Natural killer cell treated with Interleukin-12 subunit alpha and Interleukin-12 subunit beta and Interleukin-15 and Interleukin-18, amount 100 ng/mL, for 72 hours (primary cell): Measurements from ENCODE around the gene TP53INP2. TPM values are rescaled to one million over a fixed set of nuclear protein-coding genes. Genes with fewer than 3 reads are reported as not detected.

Experiments
- ATAC-seq, 2 donors: fragments of 150-1000 bp; cut with Tn5 transposase in 1 of 2; sonication (Bioruptor Pico), chemical (Tn5 transposase) in 1 of 2; 2 replicates each; pipeline ENCODE4 v1.10.0; 2021
- DNase-seq: peaks from one replicate; pipeline ENCODE4 v3.0.0; 2022; ENCODE audit warnings: low spot score
- H3K27ac Mint-ChIP-seq, 2 donors: 1 replicate in 1 of 2; 2 replicates in 1 of 2; pipeline ENCODE4 v1.8.0; 2022; ENCODE audit warnings: mixed read lengths in 2 of 2, mild to moderate bottlenecking in 1 of 2, moderate library complexity in 1 of 2
- H3K27me3 Mint-ChIP-seq, 2 donors: 1 replicate in 1 of 2; 2 replicates in 1 of 2; pipeline ENCODE4 v1.8.0; 2022; ENCODE audit warnings: mixed read lengths in 2 of 2
- H3K36me3 Mint-ChIP-seq: one replicate; pipeline ENCODE4 v1.8.0; 2022; ENCODE audit warnings: mixed read lengths
- H3K4me1 Mint-ChIP-seq, 2 donors: 1 replicate in 1 of 2; 2 replicates in 1 of 2; pipeline ENCODE4 v1.8.0; 2022; ENCODE audit warnings: low read depth in 2 of 2, mixed read lengths in 2 of 2, mild to moderate bottlenecking in 1 of 2
- H3K4me3 Mint-ChIP-seq: one replicate; pipeline ENCODE4 v1.8.0; 2022; ENCODE audit warnings: mixed read lengths
- H3K9me3 Mint-ChIP-seq: 2 replicates; pipeline ENCODE4 v1.8.0; 2022; ENCODE audit warnings: mixed read lengths
- total RNA-seq, 2 donors: library from RNA; stranded (reverse); gene quantifications; one replicate each; pipeline ENCODE4 v1.2.3, GENCODE V29; 2022

Gene TP53INP2
- total RNA-seq, 2 donors from 2014 or later = 3.0 to 4.3 TPM

DNA sequence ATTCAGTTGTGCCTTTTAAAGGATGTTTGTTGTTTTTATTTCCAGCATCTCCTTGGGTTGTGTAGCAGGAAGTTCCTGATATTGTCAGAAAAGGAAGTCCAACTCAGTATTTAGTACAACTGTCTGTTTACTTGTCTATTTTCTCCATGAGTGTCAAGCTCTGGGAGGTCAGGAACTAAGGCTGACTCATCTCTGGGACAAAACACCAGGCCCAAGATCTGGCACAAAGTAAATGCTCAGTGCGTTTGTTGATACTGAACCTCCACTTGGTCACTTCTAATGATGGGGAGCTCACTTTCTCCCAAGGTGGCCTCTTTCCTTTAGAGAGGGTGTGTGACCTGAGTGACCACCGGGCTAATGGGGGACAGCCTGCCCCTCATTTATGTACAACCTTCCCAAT lies 14.7 kb upstream of the TP53INP2 start:
- Mint-ChIP-seq H3K4me1 (no peaks in the 10 kb centered on the region), H3K36me3 (no peaks in the 10 kb centered on the region), H3K9me3 (no peaks in the 10 kb centered on the region), H3K27ac (no peak overlapping the region), H3K4me3 (no peak overlapping the region), H3K27me3 (peaks cover 0 to 4% of the 10 kb centered on the region in 2 donors)
- DNase-seq (no peak), ATAC-seq (no peak)

DNA sequence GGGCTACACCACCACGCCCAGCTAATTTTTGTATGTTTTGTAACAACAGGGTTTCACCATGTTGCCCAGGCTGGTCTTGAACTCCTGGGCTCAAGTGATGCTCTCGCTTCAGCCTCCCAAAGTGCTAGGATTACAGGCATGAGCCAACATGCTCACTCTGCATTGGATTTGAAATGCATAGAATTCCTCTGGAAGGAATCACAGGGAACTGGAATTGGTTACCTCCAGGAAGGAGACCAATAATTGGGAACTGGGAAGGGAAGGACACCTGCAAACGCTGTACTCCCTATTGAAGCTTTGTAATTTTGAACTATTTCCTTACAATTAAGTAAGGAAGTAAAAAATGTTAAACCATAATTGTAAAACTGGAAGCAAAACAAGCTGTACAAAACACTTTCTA lies 12.3 kb upstream of the TP53INP2 start:
- H3K4me3 Mint-ChIP-seq = no peak overlapping the region
- ATAC-seq (no peak), DNase-seq (no peak)
- H3K36me3 Mint-ChIP-seq = no peaks in the 10 kb centered on the region
- H3K27me3 Mint-ChIP-seq = peaks cover 6% of the 10 kb centered on the region in 2 donors
- peaks cover 0 to 2% of the 10 kb centered on the region in 2 donors for H3K4me1 Mint-ChIP-seq
- no peak overlapping the region for H3K27ac Mint-ChIP-seq
- no peaks in the 10 kb centered on the region for H3K9me3 Mint-ChIP-seq

DNA sequence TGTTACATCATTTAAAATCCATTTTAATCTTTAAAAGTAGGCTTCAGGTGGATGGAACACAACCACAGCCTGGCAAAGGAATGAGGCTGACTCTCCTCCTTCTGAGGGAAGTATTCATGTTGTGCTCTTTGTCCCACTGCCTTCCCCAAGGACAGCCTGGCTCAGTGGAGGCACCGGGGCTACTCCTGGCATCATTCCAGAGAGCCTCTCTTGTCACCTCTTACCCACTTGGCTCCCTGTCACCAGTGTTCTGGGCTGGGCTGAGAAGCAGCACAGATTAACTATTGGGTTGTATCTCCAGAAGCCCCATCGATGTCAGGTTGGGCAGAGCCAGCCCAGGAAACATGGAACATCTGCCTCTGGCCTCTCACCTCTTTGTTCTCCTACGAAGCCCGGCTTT lies 10.7 kb upstream of the TP53INP2 start:
- Mint-ChIP-seq H3K27me3 (peaks cover 6% of the 10 kb centered on the region in 2 donors), H3K4me1 (peaks cover 0 to 2% of the 10 kb centered on the region in 2 donors), H3K27ac (no peak overlapping the region), H3K36me3 (no peaks in the 10 kb centered on the region), H3K9me3 (no peaks in the 10 kb centered on the region), H3K4me3 (no peak overlapping the region)
- ATAC-seq = no peak
- no peak for DNase-seq

DNA sequence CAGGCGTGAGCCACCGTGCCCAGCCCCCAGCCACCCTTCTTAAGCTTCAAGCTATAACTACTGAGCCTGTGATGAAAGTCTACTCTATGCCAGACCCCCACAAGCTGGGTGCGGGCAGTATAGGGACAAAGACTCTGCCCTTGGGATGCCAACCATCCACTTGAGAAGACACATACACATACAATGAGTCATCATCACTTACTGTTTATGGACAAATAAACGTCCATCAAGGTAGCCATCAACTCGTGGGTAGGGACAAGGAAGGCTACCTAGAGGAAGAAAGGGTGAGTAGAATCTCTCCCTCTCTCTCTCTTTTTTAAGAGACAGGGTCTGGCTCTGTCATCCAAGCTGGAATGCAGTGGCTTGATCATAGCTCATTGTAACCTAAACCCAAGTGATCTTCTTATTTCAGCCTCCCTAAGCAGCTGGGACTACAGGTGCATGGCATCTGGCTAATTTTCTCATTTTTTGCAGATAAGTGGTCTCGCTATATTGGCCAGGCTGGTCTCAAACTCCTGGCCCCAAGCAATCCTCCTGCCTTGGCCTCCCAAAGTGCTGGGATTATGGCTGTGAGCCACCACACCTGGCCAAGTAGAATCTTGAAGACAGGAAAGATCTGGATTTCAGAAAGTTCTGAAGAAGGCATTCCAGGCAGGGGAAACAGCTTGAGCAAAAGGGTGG lies 2.6 kb upstream of the TP53INP2 start:
- Mint-ChIP-seq H3K9me3 (no peaks in the 10 kb centered on the region), H3K36me3 (no peaks in the 10 kb centered on the region), H3K27ac (no peak overlapping the region), H3K4me1 (peaks cover 18 to 23% of the 10 kb centered on the region in 2 donors), H3K27me3 (peaks cover 0 to 7% of the 10 kb centered on the region in 2 donors), H3K4me3 (peak overlapping the region; percentile 8)
- ATAC-seq (no peak), DNase-seq (no peak)

DNA sequence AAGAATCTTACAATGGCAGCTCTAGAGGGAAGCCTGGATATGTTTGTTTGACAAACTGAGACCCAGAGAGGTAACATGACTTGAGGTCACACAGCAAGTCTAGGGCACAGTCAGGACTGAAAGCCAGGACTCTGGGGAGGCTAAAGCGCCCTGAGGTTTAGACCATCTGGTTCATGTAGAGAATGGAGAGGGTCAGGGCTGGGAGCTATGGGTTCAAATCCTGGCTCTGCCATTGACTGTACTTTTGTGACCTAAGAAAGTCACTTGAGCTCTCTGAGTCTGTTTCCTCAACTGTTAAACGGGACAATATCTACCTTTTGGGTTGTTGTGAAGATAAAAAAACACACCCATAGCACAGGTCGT lies 1.1 kb upstream of the TP53INP2 start:
- DNase-seq = no peak
- H3K27me3 Mint-ChIP-seq = peaks cover 0 to 7% of the 10 kb centered on the region in 2 donors
- peaks cover 22 to 27% of the 10 kb centered on the region in 2 donors for H3K4me1 Mint-ChIP-seq
- H3K9me3 Mint-ChIP-seq = no peaks in the 10 kb centered on the region
- H3K36me3 Mint-ChIP-seq = no peaks in the 10 kb centered on the region
- no peak for ATAC-seq
- H3K4me3 Mint-ChIP-seq = peak overlapping the region; percentile 97
- peak overlapping the region; percentile 72 to 95 for H3K27ac Mint-ChIP-seq

DNA sequence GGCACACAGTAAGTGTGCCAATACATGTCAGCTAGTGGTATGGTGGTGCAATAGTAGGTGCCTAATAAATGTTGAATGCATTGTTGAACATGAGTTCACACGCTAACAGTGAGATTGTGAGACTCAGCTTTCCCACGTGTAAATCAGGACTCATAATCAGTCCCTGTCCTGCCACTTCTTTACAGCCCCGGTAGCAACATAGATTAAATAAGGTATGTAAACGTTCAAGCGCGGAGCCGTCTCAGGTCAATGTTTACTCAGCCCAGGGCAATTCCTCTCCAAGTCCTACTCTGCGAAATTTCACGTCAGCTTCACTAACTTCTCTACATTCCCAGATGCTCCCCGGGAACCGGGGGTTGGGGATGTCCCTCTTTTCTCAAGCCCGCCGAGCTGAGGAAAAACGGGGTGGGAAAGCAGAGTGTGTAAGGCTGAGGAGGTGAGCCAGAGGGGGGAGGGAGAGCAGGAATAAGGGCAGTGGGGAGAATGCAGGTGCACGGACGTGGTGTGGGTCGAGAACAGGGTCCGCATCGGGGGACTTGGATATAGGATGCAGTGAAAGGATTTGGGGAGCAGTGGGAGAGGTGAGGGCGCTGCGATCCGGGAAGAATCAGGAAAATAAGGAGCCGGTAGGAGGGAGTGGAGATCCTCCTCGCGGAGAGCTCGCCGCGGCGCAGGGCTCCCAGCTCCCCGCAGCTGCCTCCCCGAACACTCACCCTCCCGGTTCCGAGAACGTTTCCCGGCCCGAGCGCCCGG lies 544 bp upstream of the TP53INP2 start:
- DNase-seq = no peak
- peaks cover 0 to 7% of the 10 kb centered on the region in 2 donors for H3K27me3 Mint-ChIP-seq
- no peak for ATAC-seq

DNA sequence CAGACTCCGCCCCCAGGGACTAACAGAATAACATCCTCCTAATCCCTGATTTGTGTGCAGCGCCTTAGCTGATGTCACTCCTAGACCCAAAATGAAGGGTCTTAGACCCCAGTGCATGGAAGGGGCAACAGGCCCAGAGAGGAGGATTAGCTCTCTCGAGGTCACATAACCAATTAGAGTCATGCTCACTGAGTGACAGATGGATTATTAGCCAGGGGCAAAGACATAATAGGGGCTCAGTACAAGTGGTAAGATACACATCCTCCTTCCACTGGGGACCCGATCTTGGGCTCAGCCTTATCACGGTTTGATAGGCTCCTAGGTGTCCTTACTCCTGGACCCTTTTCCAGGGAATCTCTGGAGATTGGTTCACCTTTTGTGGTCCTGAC lies 858 bp downstream of the TP53INP2 start:
- Mint-ChIP-seq H3K36me3 (no peaks in the 10 kb centered on the region), H3K4me3 (peak overlapping the region; percentile 86), H3K27ac (peak overlapping the region; percentile 72 to 89), H3K27me3 (peaks cover 0 to 7% of the 10 kb centered on the region in 2 donors), H3K4me1 (peaks cover 31 to 33% of the 10 kb centered on the region in 2 donors), H3K9me3 (no peaks in the 10 kb centered on the region)
- DNase-seq (no peak), ATAC-seq (no peak)

More for the DNA sequence above, 544 bp upstream of the TP53INP2 start:
- Mint-ChIP-seq H3K36me3 (no peaks in the 10 kb centered on the region), H3K4me1 (peaks cover 28 to 31% of the 10 kb centered on the region in 2 donors), H3K27ac (peak overlapping the region; percentile 72 to 95), H3K9me3 (no peaks in the 10 kb centered on the region), H3K4me3 (peak overlapping the region; percentile 97)

DNA sequence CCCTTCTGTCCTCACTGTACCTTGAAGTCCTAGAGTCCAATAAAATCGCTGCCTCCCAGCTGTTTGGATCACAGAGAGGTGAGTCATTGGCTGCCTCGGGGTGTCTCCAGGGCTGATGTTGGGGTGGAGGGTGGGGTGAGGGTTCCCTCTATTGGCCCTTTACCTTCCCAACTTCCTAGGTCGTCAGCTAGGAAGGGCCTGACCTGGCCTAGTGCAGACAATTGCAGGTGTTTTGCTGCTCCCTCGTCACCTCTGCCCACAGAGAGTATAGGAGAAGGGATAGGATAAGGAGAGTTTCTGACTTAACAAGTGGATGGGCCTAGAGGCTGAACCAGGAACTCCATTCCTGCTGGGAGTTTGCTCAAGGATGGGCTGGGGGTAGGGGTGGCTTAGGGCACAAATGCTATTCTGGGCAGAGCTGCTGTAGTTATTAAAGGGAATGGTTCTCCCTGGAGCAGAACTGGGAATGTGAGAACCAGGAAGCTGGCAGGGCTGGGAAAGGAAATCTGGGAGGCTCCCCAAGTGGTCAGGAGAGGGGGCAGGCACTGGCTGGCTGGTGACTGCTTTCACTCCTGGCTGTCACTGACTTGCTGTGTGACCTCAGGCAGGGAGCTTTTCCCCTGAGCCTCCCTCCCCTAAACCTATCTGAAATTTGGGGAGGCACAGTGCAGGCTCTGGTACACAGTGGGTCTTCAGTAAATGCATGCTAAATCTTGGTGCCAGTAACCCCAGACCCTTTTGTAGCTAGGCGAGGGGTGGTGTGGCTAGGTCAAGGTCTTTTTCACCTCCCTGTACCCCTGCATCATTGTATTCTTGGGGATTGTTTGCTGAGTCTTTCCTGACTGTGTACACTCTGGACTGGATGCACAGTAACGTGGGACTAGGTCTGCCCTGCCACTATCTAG lies 1.5 kb downstream of the TP53INP2 start:
- DNase-seq (no peak), ATAC-seq (no peak)
- H3K9me3 Mint-ChIP-seq = no peaks in the 10 kb centered on the region
- H3K4me1 Mint-ChIP-seq = peaks cover 38% of the 10 kb centered on the region in 2 donors
- no peak overlapping the region for H3K27ac Mint-ChIP-seq
- H3K27me3 Mint-ChIP-seq = peaks cover 0 to 7% of the 10 kb centered on the region in 2 donors
- H3K4me3 Mint-ChIP-seq = peak overlapping the region; percentile 86
- no peaks in the 10 kb centered on the region for H3K36me3 Mint-ChIP-seq

DNA sequence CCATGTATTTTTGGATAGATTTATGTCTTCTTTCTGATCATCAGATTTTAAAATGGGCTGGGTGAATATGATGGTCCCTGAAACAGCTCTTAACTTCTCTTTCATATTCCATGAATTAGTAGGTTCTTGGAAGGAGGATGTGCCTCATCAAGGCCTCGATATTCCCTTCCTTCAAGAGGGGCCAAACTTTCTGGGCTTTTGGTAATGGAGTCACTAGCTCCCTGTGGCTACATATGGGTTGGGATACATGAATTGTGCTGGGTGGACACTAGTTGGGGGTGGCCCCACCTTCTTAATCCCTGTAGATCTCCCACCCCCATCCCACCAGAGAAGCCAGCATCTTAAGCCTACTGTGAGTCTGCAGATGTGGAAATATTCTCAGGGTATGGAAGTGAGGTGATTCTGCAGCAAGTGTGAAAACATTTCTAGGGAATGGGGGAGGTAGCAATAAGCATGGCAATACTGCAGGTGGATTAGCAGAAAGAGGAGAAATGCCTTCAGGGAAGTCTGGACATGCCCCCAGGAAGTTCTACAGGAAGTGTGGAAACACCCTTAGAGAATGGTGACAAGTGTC lies 2.2 kb downstream of the TP53INP2 start:
- DNase-seq (no peak), ATAC-seq (no peak)
- H3K27ac Mint-ChIP-seq = no peak overlapping the region
- no peak overlapping the region for H3K4me3 Mint-ChIP-seq
- peaks cover 41 to 42% of the 10 kb centered on the region in 2 donors for H3K4me1 Mint-ChIP-seq
- H3K27me3 Mint-ChIP-seq = peaks cover 0 to 7% of the 10 kb centered on the region in 2 donors
- H3K36me3 Mint-ChIP-seq = no peaks in the 10 kb centered on the region
- no peaks in the 10 kb centered on the region for H3K9me3 Mint-ChIP-seq

DNA sequence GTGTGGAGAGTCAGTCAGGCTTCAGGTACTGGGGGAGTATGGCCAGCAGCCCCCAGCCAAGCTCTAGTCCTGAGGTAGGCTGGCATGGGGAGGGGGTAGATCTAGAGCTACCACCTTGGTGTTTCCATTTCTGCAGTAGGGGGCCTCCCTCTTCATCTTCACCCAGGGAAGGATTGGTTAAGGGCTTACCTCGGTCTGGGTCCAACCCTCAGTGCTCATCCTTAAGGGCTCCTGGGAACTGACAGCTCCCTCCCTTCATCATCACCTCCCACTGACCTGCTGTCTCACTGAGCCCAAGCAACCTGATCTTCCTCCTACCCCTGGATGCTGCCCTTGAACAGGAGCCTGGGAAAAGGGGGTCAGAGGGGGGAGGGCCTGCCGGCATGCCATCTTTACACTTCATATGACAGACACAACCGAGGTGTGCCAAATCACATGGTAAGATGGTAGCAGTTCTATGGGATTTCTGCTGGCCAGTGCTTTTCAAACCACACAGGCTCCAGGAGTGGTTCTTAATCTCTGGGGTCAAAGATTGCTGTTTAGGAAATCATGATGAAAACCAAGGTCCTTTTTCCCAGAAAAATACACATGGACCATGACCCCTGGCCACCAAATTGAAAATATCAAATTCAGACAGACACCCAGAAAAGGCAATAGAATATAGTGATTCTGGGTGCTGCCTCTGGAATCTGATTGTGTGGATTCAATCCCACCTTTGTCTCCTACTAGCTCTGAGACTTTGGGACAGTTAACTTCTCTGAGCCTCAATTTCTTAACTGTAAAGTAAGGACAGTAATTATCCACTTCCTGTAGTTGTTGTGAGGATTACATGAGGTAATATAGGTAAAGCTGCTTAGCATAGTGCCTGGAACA lies 3.0 kb downstream of the TP53INP2 start:
- peaks cover 38 to 41% of the 10 kb centered on the region in 2 donors for H3K4me1 Mint-ChIP-seq
- no peak for ATAC-seq
- no peak for DNase-seq
- peaks cover 0 to 3% of the 10 kb centered on the region in 2 donors for H3K27me3 Mint-ChIP-seq
- no peak overlapping the region for H3K4me3 Mint-ChIP-seq
- no peak overlapping the region for H3K27ac Mint-ChIP-seq
- H3K9me3 Mint-ChIP-seq = no peaks in the 10 kb centered on the region
- no peaks in the 10 kb centered on the region for H3K36me3 Mint-ChIP-seq

DNA sequence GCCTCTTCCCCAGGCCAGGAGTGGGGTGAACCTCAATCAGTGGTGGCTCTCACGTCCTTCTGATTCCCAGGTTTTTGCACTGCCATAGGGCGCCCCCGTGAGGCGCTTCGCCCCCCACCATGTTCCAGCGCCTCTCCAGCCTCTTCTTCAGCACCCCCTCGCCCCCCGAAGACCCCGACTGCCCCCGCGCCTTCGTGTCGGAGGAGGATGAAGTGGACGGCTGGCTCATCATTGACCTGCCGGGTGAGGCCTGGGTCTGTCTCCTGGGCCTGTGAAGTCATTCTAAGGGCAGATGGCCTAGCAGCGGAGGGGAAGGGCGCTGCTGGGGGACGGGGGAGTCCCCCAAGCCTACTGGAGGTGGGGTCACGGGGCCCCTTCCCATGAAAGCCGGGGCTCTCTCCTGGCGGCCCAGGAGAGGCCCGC lies 4.5 kb downstream of the TP53INP2 start:
- ATAC-seq = no peak
- DNase-seq = no peak
- Mint-ChIP-seq H3K36me3 (peaks cover 7% of the 10 kb centered on the region), H3K27ac (peak overlapping the region; percentile 60 to 68), H3K27me3 (no peaks in the 10 kb centered on the region), H3K4me3 (peak overlapping the region; percentile 91), H3K9me3 (no peaks in the 10 kb centered on the region), H3K4me1 (peaks cover 29 to 38% of the 10 kb centered on the region in 2 donors)

DNA sequence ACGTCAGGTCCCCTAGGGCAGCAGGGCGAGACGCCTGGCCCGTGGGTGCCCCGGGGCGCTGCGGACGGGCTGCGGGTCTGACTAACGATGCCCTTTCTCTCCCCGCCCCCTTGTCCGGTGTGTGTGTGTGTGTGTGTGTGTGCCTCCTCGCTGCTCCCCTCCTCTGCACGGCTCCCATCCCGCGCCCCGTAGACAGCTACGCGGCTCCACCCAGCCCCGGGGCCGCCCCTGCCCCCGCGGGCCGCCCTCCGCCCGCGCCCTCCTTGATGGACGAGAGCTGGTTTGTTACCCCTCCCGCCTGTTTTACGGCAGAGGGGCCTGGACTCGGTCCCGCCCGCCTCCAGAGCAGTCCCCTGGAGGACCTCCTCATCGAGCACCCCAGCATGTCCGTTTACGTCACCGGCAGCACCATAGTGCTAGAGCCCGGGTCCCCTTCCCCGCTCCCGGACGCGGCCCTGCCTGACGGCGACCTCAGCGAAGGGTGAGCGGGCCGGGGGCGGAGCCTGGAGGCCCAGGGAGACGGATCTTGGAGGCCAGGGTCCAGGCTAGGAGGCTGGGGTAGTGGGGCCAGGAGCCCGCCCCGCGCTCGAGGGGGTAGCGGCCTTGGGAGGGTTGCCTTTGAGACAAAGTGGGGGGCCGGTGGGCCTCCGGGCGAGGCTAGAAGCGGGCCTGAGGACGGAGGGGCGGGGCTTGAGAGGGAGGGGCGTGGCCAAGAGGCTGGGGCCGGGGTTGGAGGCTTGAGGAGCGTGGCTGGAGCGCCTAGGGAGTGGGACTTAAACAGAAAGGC lies 5.1 kb downstream of the TP53INP2 start:
- DNase-seq (peak; percentile 85), ATAC-seq (peak; percentile 79 to 86)
- Mint-ChIP-seq H3K4me3 (peak overlapping the region; percentile 91), H3K27ac (peak overlapping the region; percentile 60 to 68), H3K27me3 (no peaks in the 10 kb centered on the region), H3K36me3 (peaks cover 8% of the 10 kb centered on the region), H3K4me1 (peaks cover 27 to 37% of the 10 kb centered on the region in 2 donors), H3K9me3 (no peaks in the 10 kb centered on the region)
